ENCODE measurements around the gene EPC2.

GRCh38 chr2:148730085-148730484 lies 85.5 kb downstream of the EPC2 start:
- TF ChIP-seq CTCF (conservative IDR thresholded peaks at IDR 0.05; ENCODE audit: low read depth in 2 of 2) (no peak), REST (IDR thresholded peaks at IDR 0.05; ENCODE audit: unreplicated experiment) (peak; percentile 60), EZH2 (IDR thresholded peaks at IDR 0.05; ENCODE audit: low read depth, unreplicated experiment) (no peak), POLR2AphosphoS5 (IDR thresholded peaks at IDR 0.05; ENCODE audit: low read depth) (no peak), EZH2phosphoT487 (IDR thresholded peaks at IDR 0.05; ENCODE audit: unreplicated experiment) (no peak), ETS1 (IDR thresholded peaks at IDR 0.05) (no peak)

All from GM23338 (cell line).